Posterior vena cava (tissue), 2 donors: Measurements from ENCODE around the gene EFCC1. TPM values are rescaled to one million over a fixed set of nuclear protein-coding genes. Genes with fewer than 3 reads are reported as not detected.
A peak's percentile ranks its signal among the peaks of the same experiment; 100 is the strongest.

Source experiments
- DNase-seq: peaks from one replicate; pipeline ENCODE4 v3.0.0-alpha.2; 2020; ENCODE audit warnings: low spot score
- intact Hi-C, 2 donors: fragments of 100-400 bp; cut with DNase I; formaldehyde crosslinking; loops; one replicate each; pipeline versions ENCODE4 v1.14.1 to v1.14.2; 2022 to 2023
- total RNA-seq, 2 donors: library from RNA; stranded (reverse); fragmentation: NEBNext Ultra II Directional; extraction: Animal tissue kit (Norgen Biotek cat#: 25700); gene quantifications; one replicate each; pipeline ENCODE4 v1.2.1, GENCODE V29; 2021
- donor health status: DM: yes; HTN: yes; CAD: no.
- donor health status: DM: yes; HTN: yes; CAD: no.

EFCC1 gene
- total RNA-seq, 2 donors from 2014 or later, result 1.3 to 2.1 TPM

DNA sequence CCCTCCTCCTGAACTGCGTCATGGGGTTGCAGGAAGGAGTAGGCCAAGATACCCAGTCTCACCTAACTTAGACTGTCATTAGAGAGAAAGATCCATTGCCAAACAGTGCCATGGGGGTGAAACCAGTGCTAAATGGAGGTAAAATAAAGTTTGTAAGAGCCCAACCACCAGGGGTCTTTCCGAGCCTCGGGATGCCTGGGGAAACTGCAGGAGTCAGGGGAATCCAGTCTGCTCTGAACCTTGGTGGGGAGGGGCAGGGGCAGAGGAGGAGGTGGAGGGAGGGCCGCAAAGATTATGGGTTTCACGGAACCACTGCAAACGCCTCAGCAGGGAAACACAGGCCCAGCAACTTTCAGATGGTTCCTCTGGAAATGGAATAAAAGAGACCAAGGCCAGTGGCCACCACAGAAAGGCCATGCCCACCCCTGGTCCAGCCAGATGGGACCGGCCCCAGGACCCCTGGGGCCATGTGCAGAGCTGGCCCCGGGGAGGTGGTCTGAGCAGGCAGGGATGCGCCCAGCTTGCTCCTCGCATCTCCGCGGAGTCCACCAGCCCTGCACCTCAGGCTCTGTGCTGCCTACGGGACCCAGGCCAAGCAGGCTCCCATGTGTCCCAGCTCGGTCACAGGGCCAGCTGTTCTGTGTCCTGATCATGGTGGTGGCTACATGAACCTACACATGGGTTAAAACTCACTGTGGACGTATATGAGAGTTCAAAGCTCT, 39.6 kb downstream of the EFCC1 start:
- DNase-seq, result peak; percentile 72

DNA sequence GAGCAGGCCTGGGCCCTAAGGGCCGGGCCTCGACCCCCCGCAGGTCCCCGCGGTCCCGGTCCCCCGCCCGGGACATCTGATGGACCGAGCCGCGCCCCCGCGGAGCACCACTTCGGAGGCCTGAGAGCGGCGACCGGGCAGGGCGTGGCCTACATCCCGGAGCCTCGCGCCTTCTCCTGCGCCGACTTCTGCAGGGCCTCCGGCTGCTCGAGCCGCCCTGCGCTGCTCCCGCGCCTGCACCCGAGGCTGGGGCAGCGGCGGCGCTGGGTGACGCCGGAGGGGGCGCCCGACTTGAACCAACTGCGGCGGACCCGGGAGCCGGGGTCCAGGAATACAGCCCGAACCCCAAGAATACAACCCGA, 44.6 kb downstream of the EFCC1 start:
- intact Hi-C loops, result no loop called here
- peak; percentile 79 for DNase-seq

More for the DNA sequence above, 39.6 kb downstream of the EFCC1 start:
- intact Hi-C loops, result no loop called here

DNA sequence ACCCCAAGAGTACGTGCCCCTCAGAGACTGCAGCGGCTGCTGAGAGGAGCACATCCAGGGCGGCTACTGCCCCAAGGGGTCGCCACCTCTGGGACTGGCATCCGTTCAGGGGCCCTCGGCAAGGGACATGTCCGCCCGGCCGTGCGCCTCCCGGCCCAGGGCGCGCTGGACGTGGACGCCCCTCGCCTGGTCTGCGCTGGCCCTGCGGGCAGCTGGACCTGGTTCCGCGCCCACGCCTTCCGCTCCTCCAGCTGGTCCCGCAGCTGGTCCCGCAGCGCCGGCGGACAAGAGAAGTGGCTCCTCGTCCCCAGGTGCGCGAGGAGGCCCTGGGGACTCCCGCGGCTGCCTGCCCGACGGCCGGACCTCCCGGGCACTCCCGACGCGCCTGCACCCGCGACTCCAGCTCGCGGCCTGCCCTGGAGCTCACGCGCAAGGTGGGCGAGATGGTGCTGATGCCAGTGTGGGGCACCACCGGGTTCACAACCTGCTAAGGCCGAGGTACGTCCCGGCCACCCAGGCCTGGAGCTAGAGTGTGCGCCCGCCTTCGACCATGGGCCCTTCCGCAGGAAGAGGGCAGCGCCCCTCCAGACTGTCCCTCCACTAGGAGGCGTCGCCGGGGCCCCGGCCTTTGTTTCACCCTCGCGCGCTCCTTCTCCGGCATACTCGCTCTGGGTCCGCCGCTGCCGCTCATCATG, 45.1 kb downstream of the EFCC1 start:
- intact Hi-C loops, result no loop called here
- peak; percentile 70 for DNase-seq

DNA sequence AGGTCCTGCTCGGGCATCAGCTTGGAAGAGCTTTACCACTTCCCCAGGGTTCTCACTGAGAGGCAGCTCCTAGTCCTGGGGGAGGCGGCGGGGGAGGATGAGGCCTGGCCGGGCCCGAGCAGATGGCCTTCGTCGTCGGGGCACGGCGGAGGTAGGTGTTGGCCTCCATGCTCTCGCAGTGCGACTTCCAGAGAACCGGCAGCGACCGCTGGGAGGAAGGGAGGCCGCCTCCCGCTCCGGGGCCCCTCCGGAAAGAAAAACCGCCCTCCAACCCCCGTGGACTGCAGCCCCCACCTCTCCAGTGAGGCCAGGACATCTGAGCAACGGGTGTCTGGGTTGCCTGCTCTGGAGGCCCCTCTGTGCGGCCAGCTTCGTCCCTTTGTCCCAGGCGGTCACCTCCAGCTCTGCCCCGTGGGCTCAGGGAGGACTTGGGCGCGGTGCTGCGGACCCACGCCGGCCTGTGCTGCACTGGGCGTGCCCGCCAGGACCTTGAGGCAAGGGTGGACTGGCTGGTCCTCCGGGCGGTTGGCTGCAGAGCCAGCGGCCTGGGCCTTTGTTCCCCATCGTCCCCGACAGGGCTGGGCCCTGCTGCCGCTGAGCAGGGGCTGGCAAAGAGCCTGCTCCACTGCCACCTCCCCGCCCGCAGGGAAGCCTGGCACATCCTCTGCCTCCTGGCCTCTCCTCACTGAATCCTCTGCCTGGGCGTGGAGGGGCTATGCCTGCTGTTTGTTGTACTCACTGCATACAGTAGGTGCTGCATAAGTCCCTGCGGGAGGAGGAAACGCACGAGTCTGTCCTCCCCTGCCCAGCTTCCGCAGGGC, 45.8 kb downstream of the EFCC1 start:
- DNase-seq, result peak; percentile 74

DNA sequence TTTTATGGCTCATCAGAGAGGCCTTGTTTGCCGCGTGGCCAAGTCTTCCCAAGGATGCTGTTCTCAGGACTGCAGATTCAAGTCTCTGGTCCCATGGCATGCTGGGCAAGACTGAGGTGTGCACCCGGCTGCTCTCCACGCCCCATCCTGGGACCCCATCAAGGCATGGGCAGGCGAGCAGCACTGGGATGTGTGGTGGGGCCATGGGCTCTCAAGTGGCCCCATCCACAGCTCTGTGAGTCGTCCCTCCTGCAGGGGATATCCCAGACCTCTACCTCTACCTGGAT, 46.4 kb downstream of the EFCC1 start:
- intact Hi-C loops, result no loop called here
- DNase-seq, result peak; percentile 72

More for the DNA sequence above, 45.8 kb downstream of the EFCC1 start:
- intact Hi-C loops, result no loop called here

DNA sequence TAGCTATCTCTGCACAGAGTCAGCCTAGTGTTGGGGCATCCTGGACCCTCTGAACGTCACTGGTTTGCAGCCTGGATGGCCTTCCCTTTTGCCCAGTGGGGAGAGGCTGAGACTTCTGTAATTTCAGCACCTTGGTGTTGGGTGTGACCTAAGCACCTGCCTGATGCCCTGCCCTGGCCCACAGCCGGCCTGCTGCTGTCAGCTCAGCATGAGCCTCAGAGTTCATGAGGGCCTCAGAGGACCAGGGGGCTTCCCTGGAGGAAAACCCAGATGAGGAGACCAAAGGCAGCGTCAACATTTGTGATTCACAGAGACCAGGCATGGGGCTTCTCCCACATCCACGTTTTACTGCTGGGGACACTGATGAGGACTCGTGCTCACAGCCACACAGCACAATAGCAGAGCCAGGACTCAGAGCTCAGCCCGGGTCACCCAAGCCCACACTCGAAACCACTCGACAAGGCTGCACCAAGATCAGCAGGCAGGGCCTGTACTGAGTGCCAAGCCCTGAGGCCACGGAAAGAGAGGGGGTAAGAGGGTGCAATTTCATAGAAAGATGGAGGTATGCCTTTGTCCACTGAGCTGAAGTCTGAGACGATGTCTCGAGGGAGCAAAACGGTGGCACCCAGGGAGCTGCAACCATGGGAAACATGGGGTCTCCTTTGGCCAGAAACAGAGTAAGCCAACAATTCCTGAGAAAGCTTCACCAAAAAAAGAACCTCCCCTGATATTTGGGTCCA, 49.6 kb downstream of the EFCC1 start:
- DNase-seq, result peak; percentile 22
- intact Hi-C loops, result no loop called here

DNA sequence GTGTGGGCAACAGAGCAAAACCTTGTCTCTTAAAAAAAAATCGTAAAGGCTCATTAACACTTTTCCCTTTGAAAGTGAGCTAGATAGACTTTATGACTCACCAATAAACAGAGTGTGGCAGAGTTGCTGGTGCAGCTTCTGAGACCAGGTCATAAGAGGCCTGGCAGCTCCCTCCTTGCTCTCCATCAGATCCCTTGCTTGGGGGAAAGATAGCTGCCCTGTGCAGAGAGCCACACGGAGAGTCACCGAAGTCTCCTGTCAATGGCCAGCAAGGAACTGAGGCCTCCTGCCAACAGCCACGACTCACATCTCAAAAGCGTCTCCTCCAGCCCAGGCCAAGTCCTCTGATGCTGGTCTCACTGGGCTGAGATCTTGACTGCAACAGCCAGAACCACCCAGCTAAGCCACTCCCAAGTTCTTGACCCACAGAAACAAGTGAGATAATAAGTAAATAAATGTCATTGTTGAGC, 50.8 kb downstream of the EFCC1 start:
- peak; percentile 83 for DNase-seq
- intact Hi-C loops, result no loop called here

DNA sequence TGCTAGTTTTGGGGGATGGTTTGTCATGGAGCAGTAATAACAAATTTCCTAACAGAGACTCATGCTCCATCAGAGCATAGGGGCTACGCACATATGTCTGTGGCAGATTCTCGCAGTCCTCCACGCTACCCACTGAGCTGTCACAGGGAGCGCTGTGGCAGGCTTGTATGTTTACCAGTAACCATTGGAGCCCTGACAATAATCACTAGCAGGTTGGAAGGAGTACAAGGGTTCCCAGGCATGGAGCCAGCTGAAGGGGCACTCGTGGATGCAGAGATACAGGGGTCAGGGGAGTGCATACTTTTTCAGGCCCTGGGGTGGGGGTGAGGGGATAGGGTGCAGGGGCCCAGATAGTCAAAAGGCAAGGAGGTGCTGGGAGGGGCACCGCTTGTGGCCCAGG, 51.6 kb downstream of the EFCC1 start:
- DNase-seq, result peak; percentile 77
- intact Hi-C loops, result no loop called here

DNA sequence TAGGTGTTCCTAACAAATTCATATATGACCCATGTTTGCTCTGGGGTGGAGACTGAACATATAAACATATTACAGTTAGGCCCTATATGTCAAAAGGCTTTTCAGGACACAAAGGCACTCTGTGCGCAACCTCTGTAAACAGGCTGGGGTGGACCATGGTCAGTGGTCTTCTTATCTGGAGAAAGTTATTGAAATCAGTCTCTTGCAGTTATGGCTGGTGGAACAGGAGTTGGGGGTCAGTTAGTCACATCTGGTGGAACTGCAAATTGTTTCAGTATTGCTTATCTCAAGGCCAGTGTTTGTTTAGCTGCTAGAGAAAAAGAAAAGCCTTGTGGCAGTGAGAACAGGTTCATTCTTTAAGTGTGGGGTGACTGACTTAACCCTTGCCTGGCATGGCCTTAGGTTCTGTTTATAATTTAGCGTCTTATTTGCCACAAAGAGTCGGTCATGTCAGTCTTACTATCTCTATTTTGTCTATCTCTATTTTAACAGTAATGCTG, 53.6 kb downstream of the EFCC1 start:
- DNase-seq, result no peak
- intact Hi-C loops, result no loop called here

DNA sequence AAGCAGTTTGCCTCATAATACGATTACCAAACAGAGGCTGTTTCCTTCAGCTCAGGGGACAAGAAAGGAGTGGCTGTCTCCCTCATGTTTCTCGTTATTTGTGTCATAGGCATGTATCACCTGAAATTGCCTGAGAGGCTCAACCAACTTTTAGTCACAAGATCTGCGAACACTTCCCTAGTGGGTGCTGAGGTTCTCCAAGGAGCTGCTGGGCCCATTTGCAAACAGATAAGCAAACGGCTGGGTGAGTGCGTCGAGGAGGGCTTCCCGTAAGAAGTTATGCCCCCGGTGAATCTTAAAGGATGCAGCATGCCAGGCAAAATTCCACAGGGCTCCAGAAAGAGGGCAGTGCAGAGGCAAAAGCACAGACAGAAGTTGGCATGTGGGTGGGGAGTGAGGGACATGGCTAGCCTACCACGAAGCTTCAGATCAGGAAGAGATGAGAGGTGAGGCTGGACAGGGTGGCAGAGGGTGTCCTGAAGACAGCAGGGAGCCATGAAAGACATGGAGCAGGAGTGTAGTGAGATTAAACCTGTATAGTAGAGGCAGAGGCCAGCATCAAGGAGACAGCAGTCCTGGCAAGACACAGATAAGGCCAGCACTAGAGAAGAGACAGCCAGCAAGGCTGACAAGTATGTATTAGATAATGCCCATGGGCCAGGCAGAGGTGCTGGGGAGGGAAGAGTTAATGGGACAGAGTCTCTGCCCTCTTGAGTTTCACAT, 55.5 kb downstream of the EFCC1 start:
- intact Hi-C loops, result no loop called here
- no peak for DNase-seq

DNA sequence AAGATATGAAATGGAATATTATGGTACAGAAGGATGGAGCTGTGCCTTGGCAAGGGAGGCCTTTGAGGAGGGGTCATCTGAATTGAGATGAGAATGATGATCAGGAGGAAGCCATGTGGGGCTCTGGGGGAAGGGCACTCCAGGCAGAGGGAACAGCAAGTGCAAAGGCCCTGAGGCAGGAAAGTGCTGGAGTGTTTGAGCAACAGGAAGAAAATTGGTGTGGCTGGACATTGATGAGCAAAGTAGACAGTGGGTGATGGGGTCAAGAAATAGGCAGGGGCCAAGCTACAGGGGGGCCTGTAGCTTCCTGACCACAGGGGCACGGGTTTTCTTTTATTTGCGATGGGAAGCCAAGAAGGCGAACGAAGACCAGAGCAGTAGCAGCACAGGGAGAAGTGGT, 56.1 kb downstream of the EFCC1 start:
- no peak for DNase-seq
- intact Hi-C loops, result no loop called here

DNA sequence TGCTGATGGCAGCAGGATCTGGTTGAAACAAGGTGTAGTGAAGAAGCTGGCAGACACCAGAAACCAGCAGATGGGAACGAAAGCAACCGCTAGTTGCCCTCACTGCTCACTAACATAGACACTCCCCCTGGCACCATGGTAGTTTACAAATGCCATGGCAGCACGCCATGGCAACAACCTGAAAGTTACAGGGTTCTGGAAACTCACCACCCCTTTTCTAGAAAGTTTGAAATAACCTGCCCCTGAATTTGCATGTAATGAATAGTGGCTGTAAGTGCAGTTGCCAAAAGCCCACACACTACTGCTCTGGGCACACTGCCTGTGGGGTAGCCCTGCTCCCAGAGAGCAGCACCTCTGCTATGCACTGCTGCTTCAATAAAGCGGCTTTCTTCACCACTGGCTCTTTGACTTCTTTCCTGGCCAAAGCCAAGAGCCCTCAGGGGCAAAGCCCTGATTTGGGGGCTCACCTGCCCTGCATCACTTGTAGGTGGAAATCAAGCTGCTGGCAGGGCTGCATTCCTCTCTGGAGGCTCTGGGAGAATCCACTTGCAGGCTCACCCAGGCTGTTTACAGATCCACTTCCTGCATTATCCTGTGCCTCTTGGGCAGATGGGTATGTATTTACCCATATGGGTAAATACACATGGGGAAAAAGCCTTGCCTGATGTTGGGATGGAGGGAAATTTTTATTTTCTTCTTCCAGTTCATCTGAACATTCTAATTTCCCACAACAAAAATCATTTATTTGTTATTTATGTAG, 57.5 kb downstream of the EFCC1 start:
- intact Hi-C loops, result no loop called here
- DNase-seq, result no peak

DNA sequence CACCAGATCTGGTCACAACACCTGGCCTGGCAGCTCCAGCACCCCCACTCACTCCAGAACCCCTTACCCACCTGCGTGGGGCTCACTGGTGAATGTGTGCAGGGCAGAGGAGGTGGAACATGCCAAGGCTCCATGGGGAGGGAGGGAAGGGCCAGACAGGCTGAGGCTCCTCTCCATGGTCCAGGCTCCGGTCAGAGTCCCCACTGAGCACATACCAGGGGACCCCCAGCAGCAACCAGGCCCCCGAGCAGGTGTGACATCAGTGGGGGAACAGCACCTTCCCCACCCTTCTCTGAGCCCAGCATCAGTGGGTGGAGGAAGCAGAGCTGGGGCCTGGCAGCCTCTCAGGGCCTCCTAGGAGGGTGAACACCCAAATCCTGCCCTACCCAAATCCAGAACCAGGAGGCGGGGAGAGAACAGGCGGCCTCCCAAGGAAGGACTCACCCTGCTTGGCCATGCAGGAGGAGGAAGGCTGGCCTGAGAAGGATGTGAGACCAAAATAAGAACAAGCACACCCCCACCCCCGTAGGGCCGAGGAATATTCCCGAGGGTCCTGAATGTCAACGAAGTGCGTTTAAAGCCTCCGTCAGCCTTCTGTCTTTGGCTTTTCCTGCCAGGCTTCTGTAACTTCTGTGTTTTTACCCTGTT, 58.3 kb downstream of the EFCC1 start:
- intact Hi-C loops, result no loop called here
- DNase-seq, result no peak

DNA sequence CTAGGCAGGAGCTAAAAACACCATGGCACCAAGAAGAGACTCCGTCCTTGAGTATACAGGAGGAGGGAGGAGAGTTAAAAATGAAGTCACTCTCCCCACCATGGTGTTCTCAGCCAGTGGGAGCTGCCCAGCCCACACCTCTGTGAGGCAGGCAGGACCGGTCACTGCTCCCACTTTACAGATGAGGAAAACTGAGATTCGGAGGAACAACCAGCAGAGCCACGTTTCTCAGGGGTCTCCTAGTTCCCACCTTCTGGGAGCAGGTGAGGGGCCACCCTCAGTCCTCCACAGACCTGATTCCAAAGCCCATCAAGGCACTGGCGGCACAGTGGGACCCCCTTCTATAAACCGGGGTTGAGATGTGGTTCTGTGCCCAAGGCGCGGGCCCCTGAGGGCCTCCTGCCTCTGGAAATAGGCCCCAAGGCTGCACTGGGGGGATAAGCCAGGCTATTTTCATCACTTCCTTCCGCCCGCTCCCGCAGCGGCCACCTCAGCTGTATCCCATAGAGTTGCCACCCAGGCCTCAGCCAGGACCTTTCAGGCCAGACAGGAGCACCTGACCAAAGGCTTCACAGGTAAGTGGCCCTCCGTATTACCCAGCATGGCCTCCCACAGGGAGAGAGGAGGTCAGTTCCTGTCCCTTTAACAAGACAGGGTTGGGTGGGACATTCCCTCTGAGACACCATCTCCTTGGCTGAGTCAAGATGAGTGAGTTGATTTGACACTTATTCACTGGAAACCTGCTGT, 59.3 kb downstream of the EFCC1 start, which contains the start of gene GP9:
TSS of gene GP9 (plus strand) at position 504 of the 747 bp plus-strand sequence. CDS start 961 bp downstream, outside the sequence.
- intact Hi-C loops, result no loop called here
- no peak for DNase-seq

DNA sequence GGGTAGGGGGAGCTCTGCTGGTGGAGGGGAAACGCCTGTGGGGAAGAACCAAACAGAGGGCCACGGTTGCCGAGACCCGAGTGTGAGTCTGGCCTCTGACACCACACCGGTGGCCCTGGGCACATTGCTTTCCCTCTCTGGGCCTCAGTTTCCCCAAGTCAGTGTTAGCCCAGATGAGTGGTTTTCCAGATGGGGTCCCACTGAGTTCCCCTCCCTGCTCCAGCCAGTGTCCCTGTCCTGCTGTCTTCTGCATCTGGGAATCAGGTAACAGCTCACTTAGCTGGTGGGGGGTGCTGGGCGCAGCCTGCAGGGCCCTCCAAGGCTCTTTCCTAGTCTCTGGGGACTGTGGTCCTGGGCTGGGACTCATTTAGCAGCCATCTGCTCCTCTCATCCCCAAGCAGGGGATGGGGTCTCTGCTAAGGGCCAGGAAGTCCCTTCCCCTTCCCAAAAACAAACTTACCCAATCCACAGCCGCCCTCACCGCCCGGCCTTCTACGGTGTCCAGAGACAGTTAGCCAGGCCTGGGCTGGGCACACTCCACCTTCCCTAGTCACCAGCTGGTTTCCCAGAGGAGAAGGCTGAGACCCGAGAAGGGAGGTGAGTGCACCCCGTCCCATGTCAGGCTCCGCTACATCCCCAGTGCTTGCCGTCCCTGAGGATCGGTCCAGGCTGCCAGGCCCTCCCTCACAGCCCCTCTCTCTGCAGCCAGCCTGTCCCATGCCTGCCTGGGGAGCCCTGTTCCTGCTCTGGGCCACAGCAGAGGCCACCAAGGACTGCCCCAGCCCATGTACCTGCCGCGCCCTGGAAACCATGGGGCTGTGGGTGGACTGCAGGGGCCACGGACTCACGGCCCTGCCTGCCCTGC, 60.2 kb downstream of the EFCC1 start:
- intact Hi-C loops, result no loop called here
- DNase-seq, result no peak
